Karpas-422 (cell line): ENCODE results near the gene TRH. TPM values are rescaled to one million over a fixed set of nuclear protein-coding genes. Genes with fewer than 3 reads are reported as not detected.
A peak's percentile ranks its signal among the peaks of the same experiment; 100 is the strongest.

Source experiments
- DNase-seq: peaks from one replicate; pipeline ENCODE4 v3.0.0-alpha.2; 2015
- H2AFZ ChIP-seq: fragments of 200-600 bp; sonication (generic); 2 replicates; pipeline ENCODE4 v1.6.1; 2014; ENCODE audit warnings: antibody characterized with exemption, low read length, mixed read lengths
- H3K27ac ChIP-seq: fragments of 200-600 bp; sonication (generic); 2 replicates; pipeline ENCODE4 v1.5.1; 2014; ENCODE audit warnings: mild to moderate bottlenecking, low read length, moderate library complexity
- H3K27me3 ChIP-seq: fragments of 200-600 bp; sonication (generic); 2 replicates; pipeline ENCODE4 v1.6.1; 2014; ENCODE audit warnings: low read length, mixed read lengths
- H3K36me3 ChIP-seq: fragments of 200-600 bp; sonication (generic); 2 replicates; pipeline ENCODE4 v1.6.1; 2014; ENCODE audit warnings: low read length, mixed read lengths; ENCODE audit not compliant: insufficient read depth
- H3K4me1 ChIP-seq: fragments of 200-600 bp; sonication (generic); 2 replicates; pipeline ENCODE4 v1.6.1; 2014; ENCODE audit warnings: mild to moderate bottlenecking, low read length, mixed read lengths
- H3K4me2 ChIP-seq: fragments of 200-600 bp; sonication (generic); 2 replicates; pipeline ENCODE4 v1.6.1; 2014; ENCODE audit warnings: low read length, low read depth, mild to moderate bottlenecking; ENCODE audit not compliant: poor library complexity, severe bottlenecking
- H3K4me3 ChIP-seq: fragments of 200-600 bp; sonication (generic); 2 replicates; pipeline ENCODE4 v1.5.1; 2014; ENCODE audit warnings: mild to moderate bottlenecking, antibody characterized with exemption, low read length, mixed read lengths
- H3K79me2 ChIP-seq: fragments of 200-600 bp; sonication (generic); 2 replicates; pipeline ENCODE4 v1.6.1; 2014; ENCODE audit warnings: mild to moderate bottlenecking, low read length, mixed read lengths
- H3K9ac ChIP-seq: fragments of 200-600 bp; sonication (generic); 2 replicates; pipeline ENCODE4 v1.6.0; 2014; ENCODE audit warnings: low read length
- H3K9me2 ChIP-seq: fragments of 200-600 bp; sonication (generic), shearing (Covaris generic); replicated peaks from 2 replicates; pipeline ENCODE4 v1.6.0; 2014; ENCODE audit warnings: mild to moderate bottlenecking, low read length, moderate library complexity; ENCODE audit not compliant: insufficient read depth
- H3K9me3 ChIP-seq: fragments of 300-700, 200-600 bp; sonication (generic); 2 replicates; pipeline ENCODE4 v1.6.1; 2014; ENCODE audit warnings: low read length, mixed read lengths
- H4K20me1 ChIP-seq: fragments of 200-600 bp; sonication (generic); 2 replicates; pipeline ENCODE4 v1.6.1; 2014; ENCODE audit warnings: mild to moderate bottlenecking, antibody characterized with exemption, low read length, low read depth; ENCODE audit not compliant: insufficient read depth
- total RNA-seq: library from RNA; depleted of rRNA; stranded (reverse); fragments of >200 nt; shearing (Covaris generic); gene quantifications from 2 replicates; pipeline ENCODE4 v1.2.3, GENCODE V29; 2014; ENCODE audit warnings: low replicate concordance; rRNA removed

The TRH gene
- not detected in 2 replicates for total RNA-seq

DNA sequence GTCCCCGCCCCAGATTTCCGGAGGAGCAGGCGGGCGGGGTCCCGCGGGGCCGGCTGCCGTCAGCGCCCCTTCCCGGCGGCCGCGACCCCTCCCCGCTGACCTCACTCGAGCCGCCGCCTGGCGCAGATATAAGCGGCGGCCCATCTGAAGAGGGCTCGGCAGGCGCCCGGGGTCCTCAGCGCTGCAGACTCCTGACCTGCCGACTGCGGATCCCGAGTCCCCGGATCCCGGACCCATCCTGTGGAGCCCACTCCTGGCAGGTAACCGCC, at the start of gene TRH:
TSS of gene TRH (plus strand) at position 157 of the 269 bp plus-strand sequence. CDS start 1,097 bp downstream, outside the sequence.
- DNase-seq, result no peak
- Histone ChIP-seq H3K27ac (no peak within 1 kb of the TSS), H3K4me3 (no peak within 1 kb of the TSS), H3K9me3 (no peaks in the 10 kb centered on the region), H3K79me2 (no peaks in the 10 kb centered on the region), H3K4me1 (no peaks in the 10 kb centered on the region), H3K27me3 (no peaks in the 10 kb centered on the region), H3K9me2 (no peaks in the 10 kb centered on the region), H3K4me2 (no peak within 1 kb of the TSS), H4K20me1 (no peaks in the 10 kb centered on the region), H3K36me3 (no peaks in the 10 kb centered on the region), H2AFZ (no peak within 1 kb of the TSS), H3K9ac (no peak within 1 kb of the TSS)

DNA sequence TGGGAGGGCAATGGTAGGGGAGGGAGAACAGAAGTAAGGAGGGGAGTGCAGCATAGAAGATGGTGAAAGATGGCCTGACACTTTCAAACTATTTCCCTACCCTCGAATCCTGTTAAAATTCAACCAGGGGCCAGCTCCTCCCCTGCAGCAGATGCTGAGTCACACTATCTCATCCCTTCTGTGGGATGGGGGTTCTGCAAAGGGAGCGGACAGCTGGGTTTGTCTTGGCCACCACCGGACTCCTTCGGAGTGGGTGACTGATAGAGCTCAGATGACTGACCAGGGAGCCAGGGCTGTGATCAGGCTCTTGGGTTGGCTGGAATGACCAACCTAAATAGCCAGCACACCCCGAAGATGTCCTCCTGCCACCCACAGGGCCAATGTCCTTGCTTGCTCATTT, 47.4 kb upstream of the TRH start:
- DNase-seq, result no peak
- peaks cover 3% of the 10 kb centered on the region; the same call in 1 of the 2 replicates for H3K4me1 ChIP-seq
- H3K27me3 ChIP-seq, result 0 out of 2 replicates have a peak, but pooled peaks cover 3% of the 10 kb centered on the region
- H3K27ac ChIP-seq, result no peak overlapping the region
- no peak overlapping the region for H3K4me2 ChIP-seq
- H3K9me3 ChIP-seq, result peaks cover 7% of the 10 kb centered on the region
- no peak overlapping the region for H2AFZ ChIP-seq
- H3K4me3 ChIP-seq, result no peak overlapping the region
- no peaks in the 10 kb centered on the region for H4K20me1 ChIP-seq
- H3K9ac ChIP-seq, result no peak overlapping the region
- no peaks in the 10 kb centered on the region for H3K36me3 ChIP-seq
- no peaks in the 10 kb centered on the region for H3K79me2 ChIP-seq
- H3K9me2 ChIP-seq, result no peaks in the 10 kb centered on the region

- H3K79me2 ChIP-seq, result no peaks in the 10 kb centered on the region
- H2AFZ ChIP-seq, result no peak overlapping the region
- no peak overlapping the region for H3K9ac ChIP-seq
- no peak overlapping the region for H3K4me3 ChIP-seq
- H3K36me3 ChIP-seq, result no peaks in the 10 kb centered on the region
- DNase-seq, result no peak
- H4K20me1 ChIP-seq, result no peaks in the 10 kb centered on the region
- no peaks in the 10 kb centered on the region for H3K9me2 ChIP-seq
- peaks cover 7% of the 10 kb centered on the region for H3K9me3 ChIP-seq
- H3K27me3 ChIP-seq, result peaks cover 3% of the 10 kb centered on the region; the same call in 1 of the 2 replicates
- H3K27ac ChIP-seq, result no peak overlapping the region
- no peak overlapping the region for H3K4me2 ChIP-seq
- H3K4me1 ChIP-seq, result peaks cover 8% of the 10 kb centered on the region
Observed at GRCh38 chr3:129929383-129929782, 45.1 kb upstream of the TRH start.

- H4K20me1 ChIP-seq, result no peaks in the 10 kb centered on the region
- no peak for DNase-seq
- no peaks in the 10 kb centered on the region for H3K36me3 ChIP-seq
- H3K79me2 ChIP-seq, result no peaks in the 10 kb centered on the region
- peaks cover 12% of the 10 kb centered on the region for H3K4me1 ChIP-seq
- H3K9ac ChIP-seq, result no peak overlapping the region
- H3K4me2 ChIP-seq, result no peak overlapping the region
- H3K9me3 ChIP-seq, result peaks cover 7% of the 10 kb centered on the region
- no peak overlapping the region for H3K4me3 ChIP-seq
- no peaks in the 10 kb centered on the region for H3K9me2 ChIP-seq
- H3K27ac ChIP-seq, result no peak overlapping the region
- H3K27me3 ChIP-seq, result peaks cover 3% of the 10 kb centered on the region; the same call in 1 of the 2 replicates
- no peak overlapping the region for H2AFZ ChIP-seq
Observed at GRCh38 chr3:129933471-129933870, 41.0 kb upstream of the TRH start.

GRCh38 chr3:129934234-129935123, 40.0 kb upstream of the TRH start:
- no peaks in the 10 kb centered on the region for H3K9me2 ChIP-seq
- no peaks in the 10 kb centered on the region for H3K36me3 ChIP-seq
- peaks cover 12% of the 10 kb centered on the region for H3K4me1 ChIP-seq
- H3K4me3 ChIP-seq, result peak overlapping the region; percentile 43; the same call in 1 of the 2 replicates
- 0 out of 2 replicates have a peak overlapping the region, but pooled peaks have one; percentile 33 for H2AFZ ChIP-seq
- H3K27me3 ChIP-seq, result no peaks in the 10 kb centered on the region; the same call in 1 of the 2 replicates
- no peak overlapping the region for H3K27ac ChIP-seq
- DNase-seq, result peak; percentile 76
- peak overlapping the region; percentile 8; the same call in 1 of the 2 replicates for H3K9ac ChIP-seq
- peaks cover 3% of the 10 kb centered on the region for H3K9me3 ChIP-seq
- no peaks in the 10 kb centered on the region for H3K79me2 ChIP-seq
- peak overlapping the region; percentile 56 for H3K4me2 ChIP-seq
- no peaks in the 10 kb centered on the region for H4K20me1 ChIP-seq

- Histone ChIP-seq H3K4me2 (peak overlapping the region; percentile 17), H3K4me1 (peaks cover 17% of the 10 kb centered on the region), H2AFZ (no peak overlapping the region), H3K36me3 (no peaks in the 10 kb centered on the region), H4K20me1 (no peaks in the 10 kb centered on the region), H3K9me3 (no peaks in the 10 kb centered on the region), H3K79me2 (no peaks in the 10 kb centered on the region), H3K9ac (no peak overlapping the region), H3K27me3 (no peaks in the 10 kb centered on the region; the same call in 1 of the 2 replicates), H3K4me3 (no peak overlapping the region), H3K27ac (no peak overlapping the region), H3K9me2 (no peaks in the 10 kb centered on the region)
- peak; percentile 48 for DNase-seq
Observed at GRCh38 chr3:129936757-129937156, 37.8 kb upstream of the TRH start.

DNA sequence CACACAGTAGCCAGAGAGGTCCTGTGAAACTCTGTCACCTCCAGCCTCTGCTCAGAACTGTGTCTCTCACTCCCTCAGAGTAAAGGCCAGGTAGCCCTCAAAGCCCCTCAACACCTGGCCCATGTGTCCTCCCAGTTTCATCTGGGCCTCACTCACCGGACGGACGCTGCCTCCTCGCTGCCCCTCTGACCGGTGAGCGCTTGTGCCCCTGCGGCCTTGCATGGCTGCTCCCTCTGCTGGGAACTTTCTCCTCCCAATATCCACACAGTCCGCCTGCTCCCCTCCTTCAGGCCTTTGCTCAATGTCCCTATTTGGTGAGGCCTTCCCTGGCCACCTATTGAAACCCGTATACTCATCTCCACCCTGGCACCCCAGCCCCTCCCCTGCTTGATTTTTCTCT, 36.8 kb upstream of the TRH start:
- H3K9ac ChIP-seq, result no peak overlapping the region
- H3K9me2 ChIP-seq, result no peaks in the 10 kb centered on the region
- H3K9me3 ChIP-seq, result no peaks in the 10 kb centered on the region
- DNase-seq, result no peak
- H2AFZ ChIP-seq, result no peak overlapping the region
- H3K36me3 ChIP-seq, result no peaks in the 10 kb centered on the region
- no peak overlapping the region for H3K4me3 ChIP-seq
- H3K4me1 ChIP-seq, result peaks cover 17% of the 10 kb centered on the region
- no peaks in the 10 kb centered on the region for H4K20me1 ChIP-seq
- H3K79me2 ChIP-seq, result no peaks in the 10 kb centered on the region
- H3K4me2 ChIP-seq, result no peak overlapping the region
- H3K27me3 ChIP-seq, result no peaks in the 10 kb centered on the region; the same call in 1 of the 2 replicates
- H3K27ac ChIP-seq, result no peak overlapping the region

GRCh38 chr3:129938140-129938930, 36.2 kb upstream of the TRH start:
- Histone ChIP-seq H3K27me3 (no peaks in the 10 kb centered on the region), H3K4me1 (peaks cover 17% of the 10 kb centered on the region), H2AFZ (no peak overlapping the region), H3K9me3 (no peaks in the 10 kb centered on the region), H3K9me2 (no peaks in the 10 kb centered on the region), H3K27ac (no peak overlapping the region), H3K36me3 (no peaks in the 10 kb centered on the region), H3K79me2 (no peaks in the 10 kb centered on the region), H4K20me1 (no peaks in the 10 kb centered on the region), H3K4me3 (no peak overlapping the region), H3K4me2 (no peak overlapping the region), H3K9ac (no peak overlapping the region)
- DNase-seq, result no peak
